Upper lobe of left lung (tissue), 4 donors: Measurements from ENCODE around the gene PTPRM.

Source experiments
- CTCF ChIP-seq, 6 experiments: fragments of 450-650 bp in 4 of 6; fragments of 200-600 bp in 2 of 6; sonication (generic) in 2 of 6; IDR thresholded peaks; one replicate each; pipeline ENCODE4 v1.5.1; 2016 to 2019; ENCODE audit warnings: antibody characterized with exemption in 6 of 6
- EP300 ChIP-seq, 4 donors: sonication (generic); formaldehyde crosslinking; IDR thresholded peaks; one replicate each; pipeline ENCODE4 v1.5.1; 2017; ENCODE audit warnings: antibody characterized with exemption in 4 of 4, control low read depth in 2 of 4
- POLR2A ChIP-seq, 4 donors: fragments of 450-650 bp; IDR thresholded peaks; one replicate each; pipeline ENCODE4 v1.5.1; 2016 to 2017; ENCODE audit warnings: antibody characterized with exemption in 4 of 4, mild to moderate bottlenecking in 2 of 4
- POLR2AphosphoS5 ChIP-seq, 2 donors: sonication (generic); formaldehyde crosslinking; IDR thresholded peaks; one replicate each; pipeline ENCODE4 v1.5.1; 2017; ENCODE audit warnings: antibody characterized with exemption in 2 of 2

GRCh38 chr18:7579918-7580542 lies 12.9 kb downstream of the PTPRM start:
- TF ChIP-seq CTCF (IDR thresholded peaks at IDR 0.05) = no peak
- TF ChIP-seq POLR2A (IDR thresholded peaks at IDR 0.05) = no peak
- TF ChIP-seq POLR2AphosphoS5 (IDR thresholded peaks at IDR 0.05) = no peak
- no peak for TF ChIP-seq EP300 (IDR thresholded peaks at IDR 0.05)
